Spleen (tissue), 7 donors: ENCODE data around the gene ZNF169.

Source experiments
- POLR2A ChIP-seq, 3 donors: fragments of 450-650 bp; IDR thresholded peaks; one replicate each; pipeline ENCODE4 v1.5.1; 2017; ENCODE audit warnings: antibody characterized with exemption in 3 of 3, mild to moderate bottlenecking in 1 of 3
- TF ChIP-seq, protein P1 (sequence below), 11 experiments: fragments of 200-600 bp in 7 of 11; fragments of 450-650 bp in 4 of 11; sonication (generic) in 4 of 11; IDR thresholded peaks in 8 of 11; conservative IDR thresholded peaks in 3 of 11; 1 replicate in 7 of 11; 2 replicates in 4 of 11; pipeline versions ENCODE4 v1.4.0 to v1.8.0; 2016 to 2021; ENCODE audit warnings: antibody characterized with exemption in 11 of 11, inconsistent platforms in 4 of 11, mild to moderate bottlenecking in 1 of 11
- donor health status: DM: no; HTN: no; CAD: no; lungs with moderate emphysema.
- donor health status: DM: no; HTN: no; CAD: no.
- donor health status: DM: no; HTN: no; CAD: no.

DNA sequence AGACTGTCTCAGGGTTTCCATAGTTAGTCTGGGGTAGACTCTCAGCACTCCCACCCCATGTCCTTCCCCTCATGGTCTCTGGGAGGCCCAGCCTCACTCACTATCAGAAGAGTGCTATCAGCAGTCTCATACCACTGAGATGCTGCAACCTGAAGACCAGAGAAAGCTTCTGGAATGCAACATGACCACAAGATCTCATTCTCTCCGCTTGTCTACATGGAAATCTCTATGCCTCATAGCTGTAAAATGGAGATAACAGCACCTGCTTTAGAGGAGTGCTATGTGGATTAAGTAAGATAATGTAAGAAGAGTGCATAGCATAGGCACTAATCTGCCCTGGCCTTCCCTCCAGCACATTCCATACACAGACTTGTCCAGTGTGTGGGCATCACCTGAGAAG, 47.0 kb upstream of the ZNF169 start:
- TF ChIP-seq, protein P1, sequence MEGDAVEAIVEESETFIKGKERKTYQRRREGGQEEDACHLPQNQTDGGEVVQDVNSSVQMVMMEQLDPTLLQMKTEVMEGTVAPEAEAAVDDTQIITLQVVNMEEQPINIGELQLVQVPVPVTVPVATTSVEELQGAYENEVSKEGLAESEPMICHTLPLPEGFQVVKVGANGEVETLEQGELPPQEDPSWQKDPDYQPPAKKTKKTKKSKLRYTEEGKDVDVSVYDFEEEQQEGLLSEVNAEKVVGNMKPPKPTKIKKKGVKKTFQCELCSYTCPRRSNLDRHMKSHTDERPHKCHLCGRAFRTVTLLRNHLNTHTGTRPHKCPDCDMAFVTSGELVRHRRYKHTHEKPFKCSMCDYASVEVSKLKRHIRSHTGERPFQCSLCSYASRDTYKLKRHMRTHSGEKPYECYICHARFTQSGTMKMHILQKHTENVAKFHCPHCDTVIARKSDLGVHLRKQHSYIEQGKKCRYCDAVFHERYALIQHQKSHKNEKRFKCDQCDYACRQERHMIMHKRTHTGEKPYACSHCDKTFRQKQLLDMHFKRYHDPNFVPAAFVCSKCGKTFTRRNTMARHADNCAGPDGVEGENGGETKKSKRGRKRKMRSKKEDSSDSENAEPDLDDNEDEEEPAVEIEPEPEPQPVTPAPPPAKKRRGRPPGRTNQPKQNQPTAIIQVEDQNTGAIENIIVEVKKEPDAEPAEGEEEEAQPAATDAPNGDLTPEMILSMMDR (IDR thresholded peaks at IDR 0.05 in 8 of 11, conservative IDR thresholded peaks at IDR 0.05 in 3 of 11), result no peak
- no peak for TF ChIP-seq POLR2A (IDR thresholded peaks at IDR 0.05)
